SK-N-MC (cell line): ENCODE data around the gene IQSEC1.

Source experiments
- EZH2 ChIP-seq: fragments of 200-600 bp; sonication (generic); IDR thresholded peaks from one replicate; pipeline ENCODE4 v1.6.1; 2017; ENCODE audit warnings: antibody characterized with exemption
- FOXP2 ChIP-seq: optimal IDR thresholded peaks from 2 replicates; pipeline ENCODE3; 2011; ENCODE audit warnings: mild to moderate bottlenecking, moderate library complexity; ENCODE audit not compliant: insufficient read depth; ENCODE audit errors: extremely low read length, control extremely low read depth
- POLR2AphosphoS5 ChIP-seq: IDR thresholded peaks from 2 replicates; pipeline ENCODE4 v1.6.1; 2012; ENCODE audit warnings: mild to moderate bottlenecking, low read depth, low read length, borderline replicate concordance

- no peak for TF ChIP-seq POLR2AphosphoS5
- TF ChIP-seq EZH2, result no peak
- no peak for TF ChIP-seq FOXP2
Observed at GRCh38 chr3:12900885-12901411, 172.3 kb downstream of the IQSEC1 start.
